NCI-H1436 treated with DMSO at 0.1 percent for 48 hours (cell line): ENCODE results near the gene GPR89B.
"Not testable (repeated sequence)": the region's sequence is repeated elsewhere in the genome, so short reads cannot be mapped to it uniquely, and the experiment has no call there.

Experiments used
- DNase-seq: peaks from one replicate; lab custom pipeline; 2025; lab: John Stamatoyannopoulos, UW

Gene GPR89B

GRCh38 chr1:147940456-147940855 is 12.2 kb downstream of the GPR89B start:
- not testable (repeated sequence) for DNase-seq

GRCh38 chr1:147942563-147942962 is 14.3 kb downstream of the GPR89B start:
- not testable (repeated sequence) for DNase-seq

GRCh38 chr1:147949517-147949916 is 21.3 kb downstream of the GPR89B start:
- DNase-seq = not testable (repeated sequence)

- not testable (repeated sequence) for DNase-seq
Measured at GRCh38 chr1:147958906-147959305, 30.7 kb downstream of the GPR89B start.

- not testable (repeated sequence) for DNase-seq
Measured at GRCh38 chr1:147959680-147960079, 31.5 kb downstream of the GPR89B start.

GRCh38 chr1:147964575-147964974 is 36.4 kb downstream of the GPR89B start:
- DNase-seq = not testable (repeated sequence)

GRCh38 chr1:147966657-147967056 is 38.4 kb downstream of the GPR89B start:
- DNase-seq = not testable (repeated sequence)

GRCh38 chr1:147978896-147979651 is 50.9 kb downstream of the GPR89B start:
- DNase-seq = not testable (repeated sequence)

GRCh38 chr1:147985374-147985773 is 57.2 kb downstream of the GPR89B start:
- not testable (repeated sequence) for DNase-seq

- DNase-seq = not testable (repeated sequence)
Measured at GRCh38 chr1:147987893-147988292, 59.7 kb downstream of the GPR89B start.

GRCh38 chr1:147992916-147993315 is 64.7 kb downstream of the GPR89B start:
- DNase-seq = not testable (repeated sequence)

GRCh38 chr1:147993400-147993799 is 65.2 kb downstream of the GPR89B start:
- DNase-seq = not testable (repeated sequence)

- DNase-seq = not testable (repeated sequence)
Measured at GRCh38 chr1:147993825-147994615, 65.8 kb downstream of the GPR89B start.

- DNase-seq = not testable (repeated sequence)
Measured at GRCh38 chr1:147996088-147996487, 67.9 kb downstream of the GPR89B start.

GRCh38 chr1:148007724-148008123 is 79.5 kb downstream of the GPR89B start:
- not testable (repeated sequence) for DNase-seq

- no peak for DNase-seq
Measured at GRCh38 chr1:148010527-148010926, 82.3 kb downstream of the GPR89B start.

- not testable (repeated sequence) for DNase-seq
Measured at GRCh38 chr1:148013177-148014144, 85.2 kb downstream of the GPR89B start.

GRCh38 chr1:148014289-148015200 is 86.3 kb downstream of the GPR89B start:
- not testable (repeated sequence) for DNase-seq

- DNase-seq = not testable (repeated sequence)
Measured at GRCh38 chr1:148024918-148025317, 96.7 kb downstream of the GPR89B start.

GRCh38 chr1:148027004-148027403 is 98.8 kb downstream of the GPR89B start:
- DNase-seq = not testable (repeated sequence)

- not testable (repeated sequence) for DNase-seq
Measured at GRCh38 chr1:148032247-148032646, 104.0 kb downstream of the GPR89B start.
